ENCODE results near the gene NCKAP5.

GRCh38 chr2:133503323-133503722 lies 64.9 kb downstream of the NCKAP5 start:
- TF ChIP-seq CTCF (IDR thresholded peaks at IDR 0.05; ENCODE audit: borderline replicate concordance, extremely low read depth, low read length, poor library complexity, severe bottlenecking) (no peak), EZH2 (IDR thresholded peaks at IDR 0.05; ENCODE audit: borderline replicate concordance, low read depth, low read length, severe bottlenecking) (no peak)

All from DND-41 (cell line).